Naive B cell (primary cell): Measurements from ENCODE around the gene GBE1. TPM values are rescaled to one million over a fixed set of nuclear protein-coding genes. Genes with fewer than 3 reads are reported as not detected.

Source experiments
- ATAC-seq, 2 donors: fragments of 150-1000 bp; cut with Tn5 transposase; 2 replicates each; pipeline ENCODE4 v1.10.0; 2021; ENCODE audit warnings: low read depth in 2 of 2, mild to moderate bottlenecking in 2 of 2, moderate library complexity in 2 of 2
- DNase-seq: peaks from one replicate; pipeline ENCODE4 v3.0.0; 2022
- H3K27ac Mint-ChIP-seq, 6 donors: one replicate each; pipeline ENCODE4 v1.8.0; 2020 to 2022; ENCODE audit warnings: mild to moderate bottlenecking in 6 of 6, mixed read lengths in 6 of 6, moderate library complexity in 5 of 6, inconsistent platforms in 2 of 6
- H3K27me3 Mint-ChIP-seq, 3 donors: one replicate each; pipeline ENCODE4 v1.8.0; 2021 to 2022; ENCODE audit warnings: mixed read lengths in 3 of 3, mild to moderate bottlenecking in 1 of 3
- H3K36me3 Mint-ChIP-seq, 2 donors: one replicate each; pipeline ENCODE4 v1.8.0; 2020 to 2022; ENCODE audit warnings: mixed read lengths in 2 of 2, inconsistent platforms in 1 of 2, mild to moderate bottlenecking in 1 of 2
- H3K4me1 Mint-ChIP-seq, 3 donors: one replicate each; pipeline ENCODE4 v1.8.0; 2020 to 2022; ENCODE audit warnings: mixed read lengths in 3 of 3, inconsistent platforms in 1 of 3, mild to moderate bottlenecking in 1 of 3, moderate library complexity in 1 of 3
- H3K4me3 Mint-ChIP-seq, 8 donors: one replicate each; pipeline ENCODE4 v1.8.0; 2020 to 2022; ENCODE audit warnings: mild to moderate bottlenecking in 8 of 8, mixed read lengths in 8 of 8, moderate library complexity in 8 of 8, inconsistent platforms in 2 of 8
- H3K9me3 Mint-ChIP-seq, 7 donors: one replicate each; pipeline ENCODE4 v1.8.0; 2020 to 2022; ENCODE audit warnings: mixed read lengths in 7 of 7, mild to moderate bottlenecking in 5 of 7, inconsistent platforms in 2 of 7, moderate library complexity in 1 of 7
- polyA plus RNA-seq, 6 donors: library from polyadenylated mRNA; unstranded; fragments of 300-500 nt; fragmentation: Illumina TruSeq; gene quantifications; one replicate each; pipeline ENCODE4 v1.2.3, GENCODE V29; 2021; ENCODE audit warnings: low read depth in 6 of 6

The GBE1 gene
- polyA plus RNA-seq, 6 donors from 2014 or later: 13.2 to 20.9 (median 18.1) TPM

- H3K27me3 Mint-ChIP-seq: no peaks in the 10 kb centered on the region
- no peaks in the 10 kb centered on the region for H3K9me3 Mint-ChIP-seq
- no peaks in the 10 kb centered on the region for H3K36me3 Mint-ChIP-seq
- H3K4me3 Mint-ChIP-seq: no peak overlapping the region
- DNase-seq (no peak), ATAC-seq (no peak)
- no peaks in the 10 kb centered on the region for H3K4me1 Mint-ChIP-seq
- no peak overlapping the region for H3K27ac Mint-ChIP-seq
These were observed 86.8 kb downstream of the GBE1 start for GRCh38 chr3:81674690-81675089.

- no peaks in the 10 kb centered on the region for H3K9me3 Mint-ChIP-seq
- no peak for ATAC-seq
These were observed 93.2 kb downstream of the GBE1 start for GRCh38 chr3:81668283-81668682.

GRCh38 chr3:81666502-81667121 is 94.8 kb downstream of the GBE1 start:
- Mint-ChIP-seq H3K27me3 (no peaks in the 10 kb centered on the region), H3K9me3 (no peaks in the 10 kb centered on the region), H3K36me3 (no peaks in the 10 kb centered on the region), H3K4me3 (no peak overlapping the region), H3K27ac (no peak overlapping the region), H3K4me1 (no peaks in the 10 kb centered on the region)
- DNase-seq (no peak), ATAC-seq (no peak)

More at GRCh38 chr3:81668283-81668682, 93.2 kb downstream of the GBE1 start:
- H3K36me3 Mint-ChIP-seq: no peaks in the 10 kb centered on the region
- no peaks in the 10 kb centered on the region for H3K27me3 Mint-ChIP-seq
- no peak overlapping the region for H3K27ac Mint-ChIP-seq
- H3K4me3 Mint-ChIP-seq: no peak overlapping the region
- H3K4me1 Mint-ChIP-seq: no peaks in the 10 kb centered on the region
- no peak for DNase-seq

- Mint-ChIP-seq H3K27me3 (no peaks in the 10 kb centered on the region), H3K9me3 (no peaks in the 10 kb centered on the region), H3K36me3 (no peaks in the 10 kb centered on the region), H3K4me3 (no peak overlapping the region), H3K4me1 (peaks cover 0 to 6% (median 0%) of the 10 kb centered on the region in 3 donors), H3K27ac (peak overlapping the region in 1 of 6 donors; percentile 54)
- DNase-seq: no peak
- ATAC-seq: no peak
These were observed 98.3 kb downstream of the GBE1 start for GRCh38 chr3:81663114-81663513.

- H3K4me3 Mint-ChIP-seq: no peak overlapping the region
- H3K4me1 Mint-ChIP-seq: peaks cover 0 to 6% (median 0%) of the 10 kb centered on the region in 3 donors
- H3K27me3 Mint-ChIP-seq: no peaks in the 10 kb centered on the region
- ATAC-seq: no peak
- DNase-seq: no peak
- H3K9me3 Mint-ChIP-seq: no peaks in the 10 kb centered on the region
- H3K36me3 Mint-ChIP-seq: no peaks in the 10 kb centered on the region
- H3K27ac Mint-ChIP-seq: no peak overlapping the region
These were observed 101.4 kb downstream of the GBE1 start for GRCh38 chr3:81660036-81660435.

- Mint-ChIP-seq H3K27ac (no peak overlapping the region), H3K9me3 (no peaks in the 10 kb centered on the region), H3K4me3 (no peak overlapping the region), H3K36me3 (no peaks in the 10 kb centered on the region), H3K27me3 (no peaks in the 10 kb centered on the region), H3K4me1 (peaks cover 0 to 6% (median 0%) of the 10 kb centered on the region in 3 donors)
- ATAC-seq: no peak
- DNase-seq: no peak
These were observed 103.0 kb downstream of the GBE1 start for GRCh38 chr3:81658322-81658997.

GRCh38 chr3:81651139-81651538 is 110.3 kb downstream of the GBE1 start:
- Mint-ChIP-seq H3K4me3 (no peak overlapping the region), H3K27me3 (no peaks in the 10 kb centered on the region), H3K9me3 (no peaks in the 10 kb centered on the region), H3K4me1 (no peaks in the 10 kb centered on the region), H3K36me3 (peaks cover 0 to 4% of the 10 kb centered on the region in 2 donors), H3K27ac (no peak overlapping the region)
- ATAC-seq (no peak), DNase-seq (no peak)

- H3K36me3 Mint-ChIP-seq: peaks cover 0 to 4% of the 10 kb centered on the region in 2 donors
- DNase-seq (no peak), ATAC-seq (no peak)
- no peaks in the 10 kb centered on the region for H3K27me3 Mint-ChIP-seq
- H3K4me1 Mint-ChIP-seq: no peaks in the 10 kb centered on the region
- H3K27ac Mint-ChIP-seq: no peak overlapping the region
- H3K9me3 Mint-ChIP-seq: no peaks in the 10 kb centered on the region
- H3K4me3 Mint-ChIP-seq: no peak overlapping the region
These were observed 111.3 kb downstream of the GBE1 start for GRCh38 chr3:81650187-81650586.

- Mint-ChIP-seq H3K27me3 (no peaks in the 10 kb centered on the region), H3K36me3 (peaks cover 0 to 4% of the 10 kb centered on the region in 2 donors), H3K4me1 (no peaks in the 10 kb centered on the region), H3K4me3 (no peak overlapping the region), H3K9me3 (no peaks in the 10 kb centered on the region), H3K27ac (no peak overlapping the region)
- ATAC-seq (no peak), DNase-seq (no peak)
These were observed 116.2 kb downstream of the GBE1 start for GRCh38 chr3:81645248-81645647.

- H3K4me3 Mint-ChIP-seq: no peak overlapping the region
- H3K36me3 Mint-ChIP-seq: no peaks in the 10 kb centered on the region
- H3K4me1 Mint-ChIP-seq: no peaks in the 10 kb centered on the region
- no peak overlapping the region for H3K27ac Mint-ChIP-seq
- no peak for ATAC-seq
- no peaks in the 10 kb centered on the region for H3K9me3 Mint-ChIP-seq
- H3K27me3 Mint-ChIP-seq: no peaks in the 10 kb centered on the region
- DNase-seq: no peak
These were observed 117.7 kb downstream of the GBE1 start for GRCh38 chr3:81643721-81644120.

GRCh38 chr3:81638480-81638879 is 123.0 kb downstream of the GBE1 start:
- Mint-ChIP-seq H3K4me1 (no peaks in the 10 kb centered on the region), H3K27me3 (no peaks in the 10 kb centered on the region), H3K9me3 (peaks cover 0 to 2% (median 0%) of the 10 kb centered on the region in 7 donors), H3K4me3 (no peak overlapping the region), H3K27ac (no peak overlapping the region), H3K36me3 (peaks cover 0 to 9% of the 10 kb centered on the region in 2 donors)
- ATAC-seq: no peak
- DNase-seq: no peak

GRCh38 chr3:81632659-81633058 is 128.8 kb downstream of the GBE1 start:
- Mint-ChIP-seq H3K27ac (peak overlapping the region in 1 of 6 donors; percentile 30), H3K9me3 (peaks cover 0 to 11% (median 0%) of the 10 kb centered on the region in 7 donors), H3K4me1 (no peaks in the 10 kb centered on the region), H3K27me3 (no peaks in the 10 kb centered on the region), H3K36me3 (peaks cover 21 to 28% of the 10 kb centered on the region in 2 donors), H3K4me3 (no peak overlapping the region)
- ATAC-seq (no peak), DNase-seq (no peak)

GRCh38 chr3:81624756-81625155 is 136.7 kb downstream of the GBE1 start:
- H3K4me1 Mint-ChIP-seq: no peaks in the 10 kb centered on the region
- ATAC-seq (no peak), DNase-seq (no peak)
- H3K27ac Mint-ChIP-seq: no peak overlapping the region
- H3K27me3 Mint-ChIP-seq: no peaks in the 10 kb centered on the region
- no peak overlapping the region for H3K4me3 Mint-ChIP-seq
- peaks cover 0 to under 1% (median 0%) of the 10 kb centered on the region in 7 donors for H3K9me3 Mint-ChIP-seq
- H3K36me3 Mint-ChIP-seq: peaks cover 0 to 1% of the 10 kb centered on the region in 2 donors

- peaks cover 0 to 11% of the 10 kb centered on the region in 2 donors for H3K36me3 Mint-ChIP-seq
- no peak for DNase-seq
- no peaks in the 10 kb centered on the region for H3K9me3 Mint-ChIP-seq
- no peaks in the 10 kb centered on the region for H3K4me1 Mint-ChIP-seq
- no peak for ATAC-seq
- no peak overlapping the region for H3K4me3 Mint-ChIP-seq
- no peak overlapping the region for H3K27ac Mint-ChIP-seq
- H3K27me3 Mint-ChIP-seq: no peaks in the 10 kb centered on the region
These were observed 139.1 kb downstream of the GBE1 start for GRCh38 chr3:81622395-81622794.
